ENCODE data around the gene CSNK2A2. TPM values are rescaled to one million over a fixed set of nuclear protein-coding genes. Genes with fewer than 3 reads are reported as not detected.

The CSNK2A2 gene
- total RNA-seq, 1 donor from 2014 or later: 35.5 TPM

DNA sequence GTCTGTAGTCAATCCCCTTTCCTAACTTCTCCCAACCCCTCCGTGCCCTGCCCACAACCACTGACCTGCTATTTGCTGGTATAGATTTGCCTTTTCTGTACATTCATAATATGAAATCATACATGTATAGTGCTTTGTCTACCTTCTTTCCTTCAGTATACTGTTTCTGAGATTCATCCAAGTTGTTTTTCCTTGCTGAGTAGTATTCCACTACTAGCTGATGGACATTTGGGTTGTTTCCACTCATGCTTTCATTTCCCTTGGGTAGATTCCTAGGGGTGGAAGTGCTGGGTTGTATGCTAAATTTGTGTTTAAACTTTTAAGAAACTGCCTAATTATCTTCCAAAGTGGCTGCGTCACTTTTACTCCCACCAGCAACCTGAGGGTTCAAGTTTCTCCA is 27.7 kb downstream of the CSNK2A2 start:
- Histone ChIP-seq H3K27me3 (ENCODE audit: control insufficient read depth, insufficient read depth, low read length) (no peaks in the 10 kb centered on the region), H3K36me3 (ENCODE audit: control insufficient read depth, insufficient read depth, low read length) (peaks cover 18% of the 10 kb centered on the region), H3K4me3 (ENCODE audit: low read depth, low read length) (no peak overlapping the region)
- DNase-seq (ENCODE audit: low read depth) (no peak), FAIRE-seq (no peak)
- TF ChIP-seq, protein P1, sequence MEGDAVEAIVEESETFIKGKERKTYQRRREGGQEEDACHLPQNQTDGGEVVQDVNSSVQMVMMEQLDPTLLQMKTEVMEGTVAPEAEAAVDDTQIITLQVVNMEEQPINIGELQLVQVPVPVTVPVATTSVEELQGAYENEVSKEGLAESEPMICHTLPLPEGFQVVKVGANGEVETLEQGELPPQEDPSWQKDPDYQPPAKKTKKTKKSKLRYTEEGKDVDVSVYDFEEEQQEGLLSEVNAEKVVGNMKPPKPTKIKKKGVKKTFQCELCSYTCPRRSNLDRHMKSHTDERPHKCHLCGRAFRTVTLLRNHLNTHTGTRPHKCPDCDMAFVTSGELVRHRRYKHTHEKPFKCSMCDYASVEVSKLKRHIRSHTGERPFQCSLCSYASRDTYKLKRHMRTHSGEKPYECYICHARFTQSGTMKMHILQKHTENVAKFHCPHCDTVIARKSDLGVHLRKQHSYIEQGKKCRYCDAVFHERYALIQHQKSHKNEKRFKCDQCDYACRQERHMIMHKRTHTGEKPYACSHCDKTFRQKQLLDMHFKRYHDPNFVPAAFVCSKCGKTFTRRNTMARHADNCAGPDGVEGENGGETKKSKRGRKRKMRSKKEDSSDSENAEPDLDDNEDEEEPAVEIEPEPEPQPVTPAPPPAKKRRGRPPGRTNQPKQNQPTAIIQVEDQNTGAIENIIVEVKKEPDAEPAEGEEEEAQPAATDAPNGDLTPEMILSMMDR (IDR thresholded peaks at IDR 0.05; ENCODE audit: insufficient read depth, low read length, severe bottlenecking): no peak

DNA sequence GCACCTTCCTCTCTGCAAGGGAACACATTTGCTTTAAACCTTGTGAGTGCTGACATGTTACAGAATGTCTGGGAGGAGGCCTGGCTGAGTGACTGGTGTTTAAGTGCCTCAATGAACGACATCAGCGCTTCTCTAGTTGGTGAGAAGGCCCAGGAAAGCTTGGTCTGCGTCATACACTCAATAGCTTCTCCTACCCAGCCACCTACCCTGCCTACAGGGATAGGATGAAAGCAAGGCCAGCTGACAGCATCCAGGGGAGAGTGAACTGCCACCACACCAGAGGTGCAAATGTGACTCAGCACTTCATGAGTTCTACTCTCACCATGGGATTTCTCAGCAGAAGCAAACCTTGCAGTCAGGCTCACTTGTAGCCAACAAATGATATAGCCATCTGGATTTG is 37.1 kb downstream of the CSNK2A2 start:
- FAIRE-seq (no peak), DNase-seq (ENCODE audit: low read depth) (no peak)
- Histone ChIP-seq H3K36me3 (ENCODE audit: control insufficient read depth, insufficient read depth, low read length) (peaks cover 15% of the 10 kb centered on the region), H3K27me3 (ENCODE audit: control insufficient read depth, insufficient read depth, low read length) (no peaks in the 10 kb centered on the region), H3K4me3 (ENCODE audit: low read depth, low read length) (no peak overlapping the region)
- TF ChIP-seq, protein P1 (IDR thresholded peaks at IDR 0.05; ENCODE audit: insufficient read depth, low read length, severe bottlenecking): no peak

DNA sequence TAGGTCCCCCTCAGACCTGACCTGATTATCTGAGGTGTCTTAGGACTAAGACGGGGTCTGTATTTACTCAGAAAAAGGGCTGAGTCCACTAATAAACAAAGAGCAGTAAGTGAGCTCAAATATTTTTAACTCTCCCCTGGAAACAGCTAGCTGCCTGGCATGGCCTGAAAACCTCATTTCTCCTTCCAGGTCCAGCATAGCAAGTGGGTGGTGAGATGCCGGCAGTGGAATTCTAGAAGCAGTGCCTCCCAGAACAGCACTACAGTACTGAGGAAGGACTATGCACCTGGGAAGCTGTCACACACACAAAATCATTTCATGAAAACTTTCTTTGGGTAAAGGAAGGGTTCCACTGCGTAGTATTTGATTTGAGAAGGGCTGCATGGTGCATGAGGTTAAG is 39.2 kb downstream of the CSNK2A2 start:
- no peak for DNase-seq (ENCODE audit: low read depth)
- Histone ChIP-seq H3K27me3 (ENCODE audit: control insufficient read depth, insufficient read depth, low read length) (no peaks in the 10 kb centered on the region), H3K36me3 (ENCODE audit: control insufficient read depth, insufficient read depth, low read length) (peaks cover 6% of the 10 kb centered on the region), H3K4me3 (ENCODE audit: low read depth, low read length) (no peak overlapping the region)
- no peak for FAIRE-seq
- TF ChIP-seq, protein P1 (IDR thresholded peaks at IDR 0.05; ENCODE audit: insufficient read depth, low read length, severe bottlenecking): no peak

DNA sequence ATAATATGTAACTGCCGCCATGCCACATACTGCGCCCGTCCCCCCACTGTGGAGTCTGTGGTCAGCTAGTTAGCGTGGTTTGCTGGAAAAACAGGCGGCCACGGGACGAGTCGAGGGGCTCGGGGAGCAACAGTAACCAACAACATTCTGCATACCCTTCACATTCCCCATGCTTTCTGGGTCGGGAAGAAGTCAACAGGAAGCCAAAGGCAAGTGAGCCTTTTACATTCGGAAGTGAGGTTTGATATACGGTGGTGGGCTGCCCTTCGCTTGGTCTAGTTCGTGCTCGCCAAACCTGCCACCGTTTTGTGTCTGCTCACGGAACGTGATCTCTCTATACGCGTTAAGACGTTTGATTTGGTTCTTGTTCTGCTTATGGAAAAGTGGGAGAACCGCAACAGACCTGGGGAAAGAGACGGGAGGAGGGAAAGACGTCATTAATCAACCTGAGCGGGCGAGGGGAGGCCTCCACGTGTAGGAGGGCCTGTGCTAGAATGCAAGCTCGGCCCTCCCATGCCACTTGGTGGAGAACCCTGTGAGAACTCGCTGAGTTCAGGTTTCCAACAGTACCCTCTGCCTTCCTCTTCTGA is 39.9 kb downstream of the CSNK2A2 start:
- no peak overlapping the region for H3K4me3 ChIP-seq (ENCODE audit: low read depth, low read length)
- H3K27me3 ChIP-seq (ENCODE audit: control insufficient read depth, insufficient read depth, low read length): no peaks in the 10 kb centered on the region
- TF ChIP-seq, protein P1 (IDR thresholded peaks at IDR 0.05; ENCODE audit: insufficient read depth, low read length, severe bottlenecking): no peak
- DNase-seq (ENCODE audit: low read depth) (no peak), FAIRE-seq (no peak)
- peaks cover 3% of the 10 kb centered on the region for H3K36me3 ChIP-seq (ENCODE audit: control insufficient read depth, insufficient read depth, low read length)

DNA sequence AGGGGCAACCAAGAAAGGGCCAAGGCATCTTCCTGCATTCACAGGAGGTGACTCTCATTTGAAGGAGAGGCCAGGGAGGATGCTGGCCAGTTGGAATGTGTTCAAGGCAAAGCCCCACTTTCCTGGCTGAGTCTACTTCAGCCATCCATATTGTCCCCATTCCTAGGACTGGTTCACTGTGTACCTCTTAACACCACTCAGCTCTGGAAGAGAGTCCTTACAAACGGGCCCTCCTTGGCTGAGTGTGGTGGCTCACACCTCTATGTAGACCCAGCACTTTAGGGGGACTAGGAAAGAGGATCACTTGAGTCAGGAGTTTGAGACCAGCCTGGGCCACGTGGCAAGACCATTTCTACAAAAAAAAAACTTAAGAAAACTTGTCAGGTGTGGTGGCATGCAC is 40.7 kb downstream of the CSNK2A2 start:
- TF ChIP-seq, protein P1 (IDR thresholded peaks at IDR 0.05; ENCODE audit: insufficient read depth, low read length, severe bottlenecking): no peak
- H3K36me3 ChIP-seq (ENCODE audit: control insufficient read depth, insufficient read depth, low read length): peaks cover 3% of the 10 kb centered on the region
- no peaks in the 10 kb centered on the region for H3K27me3 ChIP-seq (ENCODE audit: control insufficient read depth, insufficient read depth, low read length)
- FAIRE-seq (no peak), DNase-seq (ENCODE audit: low read depth) (no peak)
- no peak overlapping the region for H3K4me3 ChIP-seq (ENCODE audit: low read depth, low read length)

DNA sequence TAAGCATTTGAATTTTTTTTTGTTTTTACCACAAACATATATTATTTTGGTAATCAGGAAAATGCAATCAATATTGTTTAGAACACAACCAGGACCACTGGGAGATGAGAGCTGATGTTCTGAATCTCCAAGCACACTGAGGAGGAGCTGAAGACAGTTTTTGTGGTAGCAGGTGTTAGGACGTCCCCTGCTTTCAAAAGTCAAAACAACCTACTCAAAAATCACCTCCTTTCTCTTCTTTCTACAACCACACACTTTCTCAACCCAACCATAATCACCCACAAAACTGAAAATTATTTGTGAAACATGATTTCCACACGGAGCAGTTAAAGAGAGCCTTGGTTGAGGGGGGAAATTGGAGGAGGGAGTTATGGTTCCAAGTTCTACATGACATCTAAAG is 42.1 kb downstream of the CSNK2A2 start:
- Histone ChIP-seq H3K36me3 (ENCODE audit: control insufficient read depth, insufficient read depth, low read length) (no peaks in the 10 kb centered on the region), H3K4me3 (ENCODE audit: low read depth, low read length) (no peak overlapping the region), H3K27me3 (ENCODE audit: control insufficient read depth, insufficient read depth, low read length) (no peaks in the 10 kb centered on the region)
- TF ChIP-seq, protein P1 (IDR thresholded peaks at IDR 0.05; ENCODE audit: insufficient read depth, low read length, severe bottlenecking): no peak
- no peak for FAIRE-seq
- DNase-seq (ENCODE audit: low read depth): no peak
